ENCODE data around the gene RENBP. TPM values are rescaled to one million over a fixed set of nuclear protein-coding genes. Genes with fewer than 3 reads are reported as not detected.

Gene RENBP
- total RNA-seq, 1 experiment from 2014 or later, result not detected

- peak; percentile 94 for DNase-seq (ENCODE audit: low read depth)
Measured at GRCh38 chrX:153971124-153971449, 26.6 kb upstream of the RENBP start.

GRCh38 chrX:153970357-153971123, 26.1 kb upstream of the RENBP start:
- DNase-seq (ENCODE audit: low read depth), result peak; percentile 77

GRCh38 chrX:153969904-153970356, 25.5 kb upstream of the RENBP start:
- DNase-seq (ENCODE audit: low read depth), result peak; percentile 42

GRCh38 chrX:153969125-153969903, 24.9 kb upstream of the RENBP start:
- DNase-seq (ENCODE audit: low read depth), result no peak

GRCh38 chrX:153968754-153969124, 24.3 kb upstream of the RENBP start:
- DNase-seq (ENCODE audit: low read depth), result no peak

GRCh38 chrX:153968255-153968654, 23.8 kb upstream of the RENBP start:
- DNase-seq (ENCODE audit: low read depth), result no peak

- no peak for DNase-seq (ENCODE audit: low read depth)
Measured at GRCh38 chrX:153967536-153968224, 23.2 kb upstream of the RENBP start.

GRCh38 chrX:153966841-153967535, 22.5 kb upstream of the RENBP start:
- DNase-seq (ENCODE audit: low read depth), result no peak

GRCh38 chrX:153966283-153966688, 21.8 kb upstream of the RENBP start:
- no peak for DNase-seq (ENCODE audit: low read depth)

GRCh38 chrX:153965406-153965805, 21.0 kb upstream of the RENBP start:
- no peak for DNase-seq (ENCODE audit: low read depth)

GRCh38 chrX:153964105-153964504, 19.7 kb upstream of the RENBP start:
- DNase-seq (ENCODE audit: low read depth), result no peak

GRCh38 chrX:153963546-153963945, 19.1 kb upstream of the RENBP start:
- DNase-seq (ENCODE audit: low read depth), result no peak

GRCh38 chrX:153961292-153961691, 16.8 kb upstream of the RENBP start:
- no peak for DNase-seq (ENCODE audit: low read depth)

GRCh38 chrX:153960786-153961185, 16.3 kb upstream of the RENBP start:
- no peak for DNase-seq (ENCODE audit: low read depth)

- no peak for DNase-seq (ENCODE audit: low read depth)
Measured at GRCh38 chrX:153960077-153960476, 15.6 kb upstream of the RENBP start.

- DNase-seq (ENCODE audit: low read depth), result no peak
Measured at GRCh38 chrX:153959649-153960048, 15.2 kb upstream of the RENBP start.

GRCh38 chrX:153958605-153959004, 14.2 kb upstream of the RENBP start:
- DNase-seq (ENCODE audit: low read depth), result no peak

- DNase-seq (ENCODE audit: low read depth), result no peak
Measured at GRCh38 chrX:153957224-153957623, 12.8 kb upstream of the RENBP start.

GRCh38 chrX:153956044-153956907, 11.8 kb upstream of the RENBP start:
- no peak for DNase-seq (ENCODE audit: low read depth)

- DNase-seq (ENCODE audit: low read depth), result no peak
Measured at GRCh38 chrX:153955228-153955732, 10.8 kb upstream of the RENBP start.

Data from M059J (cell line).